Liver (tissue), 9 donors: ENCODE measurements around the gene CPLX1. TPM values are rescaled to one million over a fixed set of nuclear protein-coding genes. Genes with fewer than 3 reads are reported as not detected.
A peak's percentile ranks its signal among the peaks of the same experiment; 100 is the strongest.

ENCODE experiments used
- DNase-seq: peaks from one replicate; pipeline ENCODE4 v3.0.0-alpha.2; 2017; ENCODE audit warnings: low spot score
- H3K27ac ChIP-seq, 2 donors: one replicate each; pipeline ENCODE4 v1.7.0; 2013; ENCODE audit warnings: inconsistent platforms in 2 of 2, low read length in 2 of 2, control low read depth in 1 of 2, low read depth in 1 of 2, mild to moderate bottlenecking in 1 of 2
- H3K27me3 ChIP-seq, 4 donors: one replicate each; pipeline versions ENCODE4 v1.6.1 to v1.7.0; 2013; ENCODE audit warnings: low read length in 3 of 4, inconsistent platforms in 1 of 4, mild to moderate bottlenecking in 1 of 4, moderate library complexity in 1 of 4; ENCODE audit not compliant: control insufficient read depth in 4 of 4, insufficient read depth in 4 of 4
- H3K36me3 ChIP-seq, 4 donors: one replicate each; pipeline versions ENCODE4 v1.6.1 to v1.7.0; 2013; ENCODE audit warnings: low read length in 3 of 4, mild to moderate bottlenecking in 3 of 4, low read depth in 1 of 4, moderate library complexity in 1 of 4; ENCODE audit not compliant: control insufficient read depth in 4 of 4, insufficient read depth in 3 of 4
- H3K4me1 ChIP-seq, 4 donors: one replicate each; pipeline versions ENCODE4 v1.6.1 to v1.7.0; 2013; ENCODE audit warnings: low read length in 3 of 4, mild to moderate bottlenecking in 3 of 4, moderate library complexity in 1 of 4; ENCODE audit not compliant: control insufficient read depth in 4 of 4, insufficient read depth in 4 of 4
- H3K4me3 ChIP-seq, 3 donors: one replicate each; pipeline versions ENCODE4 v1.6.1 to v1.7.0; 2013; ENCODE audit warnings: low read length in 3 of 3, control low read depth in 1 of 3, low read depth in 1 of 3, mild to moderate bottlenecking in 1 of 3
- H3K9ac ChIP-seq, 2 donors: one replicate each; pipeline ENCODE4 v1.7.0; 2013; ENCODE audit warnings: low read length in 2 of 2, mild to moderate bottlenecking in 2 of 2, moderate library complexity in 2 of 2, control low read depth in 1 of 2, low read depth in 1 of 2
- H3K9me3 ChIP-seq, 4 donors: one replicate each; pipeline versions ENCODE4 v1.6.1 to v1.7.0; 2013; ENCODE audit warnings: low read length in 3 of 4; ENCODE audit not compliant: control insufficient read depth in 4 of 4
- EGR1 ChIP-seq, 2 donors: IDR thresholded peaks; 2 replicates each; pipeline ENCODE4 v1.6.1; 2016 to 2018; ENCODE audit warnings: antibody characterized with exemption in 2 of 2, low read depth in 2 of 2
- GABPA ChIP-seq, 2 donors: IDR thresholded peaks in 1 of 2; conservative IDR thresholded peaks in 1 of 2; 2 replicates each; pipeline ENCODE4 v1.6.1; 2016; ENCODE audit warnings: antibody characterized with exemption in 2 of 2, mild to moderate bottlenecking in 1 of 2, moderate library complexity in 1 of 2
- HNF4G ChIP-seq: IDR thresholded peaks from 2 replicates; pipeline ENCODE4 v1.6.1; 2016; ENCODE audit warnings: antibody characterized with exemption
- JUND ChIP-seq, 2 donors: IDR thresholded peaks; 2 replicates each; pipeline ENCODE4 v1.6.1; 2016; ENCODE audit warnings: antibody characterized with exemption in 2 of 2
- NR2F2 ChIP-seq: IDR thresholded peaks from 2 replicates; pipeline ENCODE4 v1.6.1; 2016; ENCODE audit warnings: antibody characterized with exemption
- RAD21 ChIP-seq, 2 donors: IDR thresholded peaks; 2 replicates each; pipeline ENCODE4 v1.6.1; 2016; ENCODE audit warnings: antibody characterized with exemption in 2 of 2, mild to moderate bottlenecking in 2 of 2
- RXRA ChIP-seq, 2 donors: IDR thresholded peaks; 2 replicates each; pipeline ENCODE4 v1.6.1; 2017 to 2018; ENCODE audit warnings: antibody characterized with exemption in 2 of 2, mild to moderate bottlenecking in 1 of 2
- YY1 ChIP-seq: IDR thresholded peaks from 2 replicates; pipeline ENCODE4 v1.6.1; 2016; ENCODE audit warnings: antibody characterized with exemption, mild to moderate bottlenecking
- WGBS: extraction: QIAGEN DNeasy Blood & Tissue Kit; methylation state at CpG from one replicate; pipeline ENCODE4 v1.1.7; 2013; 5-methylcytosine and 5-hydroxymethylcytosine counted together
- polyA plus RNA-seq, 2 donors: library from polyadenylated mRNA; stranded (reverse) in 1 of 2; unstranded in 1 of 2; fragments of 200-250 nt in 1 of 2; fragments of >200 nt in 1 of 2; fragmentation: Nextera tagmentation in 1 of 2; extraction: Ambion mirVana in 1 of 2; gene quantifications; one replicate each; pipeline versions ENCODE4 v1.2.1 to v1.2.3, GENCODE V29; 2013 to 2015
- total RNA-seq, 2 donors: library from RNA; depleted of rRNA; stranded (reverse); fragments of >200 nt; gene quantifications; one replicate each; pipeline ENCODE4 v1.2.3, GENCODE V29; 2014
- TF ChIP-seq, protein P1 (sequence below): fragments of 150-350 bp; IDR thresholded peaks from 2 replicates; pipeline ENCODE4 v1.5.1; 2017; ENCODE audit warnings: improper control_type of control experiment, low read depth, low read length; ENCODE audit not compliant: missing input control
- TF ChIP-seq, protein P2 (sequence below): IDR thresholded peaks from 2 replicates; pipeline ENCODE4 v1.6.1; 2016; ENCODE audit warnings: antibody characterized with exemption
- TF ChIP-seq, protein P3 (sequence below): IDR thresholded peaks from 2 replicates; pipeline ENCODE4 v1.6.1; 2016; ENCODE audit warnings: antibody characterized with exemption, mild to moderate bottlenecking
- TF ChIP-seq, protein P4 (sequence below): IDR thresholded peaks from 2 replicates; pipeline ENCODE4 v1.6.1; 2016; ENCODE audit warnings: antibody characterized with exemption
- donor health status: healthy.
- donor health status: healthy.
- donor health status: healthy.
- donor health status: healthy.
- donor health status: healthy.

The CPLX1 gene
- total and polyA plus RNA-seq, 4 donors, result 0.14 to 2.8 (median 0.80) TPM

DNA sequence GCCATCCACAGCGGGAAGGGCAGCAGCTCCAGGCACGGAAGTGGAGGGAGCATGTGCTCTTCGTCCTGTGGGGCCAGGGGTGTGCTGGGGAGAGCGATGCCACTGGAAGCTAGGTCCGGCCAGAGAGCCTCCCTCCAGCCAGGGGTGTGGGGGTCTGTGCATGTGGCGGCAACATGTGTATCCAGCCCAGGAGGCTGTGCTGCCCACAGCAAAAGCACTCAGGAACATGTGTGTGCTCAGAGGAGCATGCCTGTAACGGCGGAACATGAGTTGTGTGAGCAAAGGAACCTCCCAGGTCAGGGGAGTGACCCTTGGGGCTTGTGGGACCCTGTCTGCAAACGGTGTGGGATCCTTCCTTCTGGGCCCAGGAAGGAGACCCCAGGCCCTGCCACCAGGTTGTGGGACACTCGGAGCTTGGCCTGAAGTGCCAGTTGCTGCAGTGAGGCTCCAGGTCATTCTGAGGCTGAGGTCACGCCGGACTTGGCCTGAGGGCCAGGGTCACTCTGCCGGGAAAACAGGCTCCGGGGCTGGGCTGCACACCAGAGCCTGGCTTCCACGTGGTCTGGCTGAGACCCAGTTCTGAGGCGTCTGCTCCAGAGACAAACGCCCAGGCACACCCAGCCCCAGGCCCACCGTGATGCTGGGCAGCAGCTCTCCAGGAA lies 37.2 kb downstream of the CPLX1 start (continued):
- TF ChIP-seq GABPA (IDR thresholded peaks at IDR 0.05 in 1 of 2, conservative IDR thresholded peaks at IDR 0.05 in 1 of 2) (no peak), RAD21 (IDR thresholded peaks at IDR 0.05) (peak in 1 of 2 donors; percentile 33), JUND (IDR thresholded peaks at IDR 0.05) (no peak)
- TF ChIP-seq, protein P1, sequence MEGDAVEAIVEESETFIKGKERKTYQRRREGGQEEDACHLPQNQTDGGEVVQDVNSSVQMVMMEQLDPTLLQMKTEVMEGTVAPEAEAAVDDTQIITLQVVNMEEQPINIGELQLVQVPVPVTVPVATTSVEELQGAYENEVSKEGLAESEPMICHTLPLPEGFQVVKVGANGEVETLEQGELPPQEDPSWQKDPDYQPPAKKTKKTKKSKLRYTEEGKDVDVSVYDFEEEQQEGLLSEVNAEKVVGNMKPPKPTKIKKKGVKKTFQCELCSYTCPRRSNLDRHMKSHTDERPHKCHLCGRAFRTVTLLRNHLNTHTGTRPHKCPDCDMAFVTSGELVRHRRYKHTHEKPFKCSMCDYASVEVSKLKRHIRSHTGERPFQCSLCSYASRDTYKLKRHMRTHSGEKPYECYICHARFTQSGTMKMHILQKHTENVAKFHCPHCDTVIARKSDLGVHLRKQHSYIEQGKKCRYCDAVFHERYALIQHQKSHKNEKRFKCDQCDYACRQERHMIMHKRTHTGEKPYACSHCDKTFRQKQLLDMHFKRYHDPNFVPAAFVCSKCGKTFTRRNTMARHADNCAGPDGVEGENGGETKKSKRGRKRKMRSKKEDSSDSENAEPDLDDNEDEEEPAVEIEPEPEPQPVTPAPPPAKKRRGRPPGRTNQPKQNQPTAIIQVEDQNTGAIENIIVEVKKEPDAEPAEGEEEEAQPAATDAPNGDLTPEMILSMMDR, result no peak
- TF ChIP-seq, protein P2, sequence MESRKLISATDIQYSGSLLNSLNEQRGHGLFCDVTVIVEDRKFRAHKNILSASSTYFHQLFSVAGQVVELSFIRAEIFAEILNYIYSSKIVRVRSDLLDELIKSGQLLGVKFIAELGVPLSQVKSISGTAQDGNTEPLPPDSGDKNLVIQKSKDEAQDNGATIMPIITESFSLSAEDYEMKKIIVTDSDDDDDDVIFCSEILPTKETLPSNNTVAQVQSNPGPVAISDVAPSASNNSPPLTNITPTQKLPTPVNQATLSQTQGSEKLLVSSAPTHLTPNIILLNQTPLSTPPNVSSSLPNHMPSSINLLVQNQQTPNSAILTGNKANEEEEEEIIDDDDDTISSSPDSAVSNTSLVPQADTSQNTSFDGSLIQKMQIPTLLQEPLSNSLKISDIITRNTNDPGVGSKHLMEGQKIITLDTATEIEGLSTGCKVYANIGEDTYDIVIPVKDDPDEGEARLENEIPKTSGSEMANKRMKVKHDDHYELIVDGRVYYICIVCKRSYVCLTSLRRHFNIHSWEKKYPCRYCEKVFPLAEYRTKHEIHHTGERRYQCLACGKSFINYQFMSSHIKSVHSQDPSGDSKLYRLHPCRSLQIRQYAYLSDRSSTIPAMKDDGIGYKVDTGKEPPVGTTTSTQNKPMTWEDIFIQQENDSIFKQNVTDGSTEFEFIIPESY, result no peak

DNA sequence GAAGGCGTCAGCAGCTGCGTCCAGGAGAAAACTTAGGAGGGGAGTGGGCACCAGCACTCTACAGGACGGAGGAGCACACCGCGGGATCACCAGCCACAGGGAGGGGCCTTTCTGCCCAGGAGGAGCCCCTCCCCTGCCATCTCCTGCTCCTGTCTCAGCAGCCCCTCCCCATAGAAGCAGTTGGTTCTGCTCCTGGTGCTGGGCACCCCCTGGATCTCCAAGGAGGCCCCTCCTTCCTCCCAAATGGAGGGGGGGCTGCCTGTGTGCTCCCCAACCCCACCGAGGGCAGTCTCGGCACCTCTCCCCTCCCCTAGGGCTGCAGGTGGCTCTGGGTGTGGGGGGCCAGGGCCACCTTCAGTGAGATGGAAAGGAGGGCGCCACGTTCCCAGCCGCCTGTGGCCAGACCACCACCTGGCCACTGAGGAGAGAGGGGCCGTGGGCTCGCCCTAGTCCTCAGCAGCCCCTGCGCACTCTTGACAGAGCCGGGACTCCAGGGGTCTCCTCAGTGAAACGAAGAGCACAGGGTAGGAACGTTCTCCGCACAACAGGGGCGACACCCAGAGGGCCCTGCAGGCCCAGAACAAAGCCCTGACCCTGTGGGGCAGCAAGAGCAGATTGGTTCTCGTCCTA lies 37.8 kb downstream of the CPLX1 start:
- DNase-seq, result no peak
- Histone ChIP-seq H3K36me3 (no peaks in the 10 kb centered on the region), H3K4me3 (no peak overlapping the region), H3K27ac (peak overlapping the region; percentile 58 to 86), H3K4me1 (peaks cover 12 to 36% (median 27%) of the 10 kb centered on the region in 4 donors), H3K27me3 (peaks cover 0 to 2% (median 0%) of the 10 kb centered on the region in 4 donors), H3K9me3 (no peaks in the 10 kb centered on the region), H3K9ac (no peak overlapping the region)
- no peak for TF ChIP-seq GABPA (IDR thresholded peaks at IDR 0.05 in 1 of 2, conservative IDR thresholded peaks at IDR 0.05 in 1 of 2)
- TF ChIP-seq, protein P2, result no peak
- no peak for TF ChIP-seq NR2F2
- no peak for TF ChIP-seq JUND (IDR thresholded peaks at IDR 0.05)
- TF ChIP-seq, protein P3, sequence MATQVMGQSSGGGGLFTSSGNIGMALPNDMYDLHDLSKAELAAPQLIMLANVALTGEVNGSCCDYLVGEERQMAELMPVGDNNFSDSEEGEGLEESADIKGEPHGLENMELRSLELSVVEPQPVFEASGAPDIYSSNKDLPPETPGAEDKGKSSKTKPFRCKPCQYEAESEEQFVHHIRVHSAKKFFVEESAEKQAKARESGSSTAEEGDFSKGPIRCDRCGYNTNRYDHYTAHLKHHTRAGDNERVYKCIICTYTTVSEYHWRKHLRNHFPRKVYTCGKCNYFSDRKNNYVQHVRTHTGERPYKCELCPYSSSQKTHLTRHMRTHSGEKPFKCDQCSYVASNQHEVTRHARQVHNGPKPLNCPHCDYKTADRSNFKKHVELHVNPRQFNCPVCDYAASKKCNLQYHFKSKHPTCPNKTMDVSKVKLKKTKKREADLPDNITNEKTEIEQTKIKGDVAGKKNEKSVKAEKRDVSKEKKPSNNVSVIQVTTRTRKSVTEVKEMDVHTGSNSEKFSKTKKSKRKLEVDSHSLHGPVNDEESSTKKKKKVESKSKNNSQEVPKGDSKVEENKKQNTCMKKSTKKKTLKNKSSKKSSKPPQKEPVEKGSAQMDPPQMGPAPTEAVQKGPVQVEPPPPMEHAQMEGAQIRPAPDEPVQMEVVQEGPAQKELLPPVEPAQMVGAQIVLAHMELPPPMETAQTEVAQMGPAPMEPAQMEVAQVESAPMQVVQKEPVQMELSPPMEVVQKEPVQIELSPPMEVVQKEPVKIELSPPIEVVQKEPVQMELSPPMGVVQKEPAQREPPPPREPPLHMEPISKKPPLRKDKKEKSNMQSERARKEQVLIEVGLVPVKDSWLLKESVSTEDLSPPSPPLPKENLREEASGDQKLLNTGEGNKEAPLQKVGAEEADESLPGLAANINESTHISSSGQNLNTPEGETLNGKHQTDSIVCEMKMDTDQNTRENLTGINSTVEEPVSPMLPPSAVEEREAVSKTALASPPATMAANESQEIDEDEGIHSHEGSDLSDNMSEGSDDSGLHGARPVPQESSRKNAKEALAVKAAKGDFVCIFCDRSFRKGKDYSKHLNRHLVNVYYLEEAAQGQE, result no peak
- TF ChIP-seq, protein P4, sequence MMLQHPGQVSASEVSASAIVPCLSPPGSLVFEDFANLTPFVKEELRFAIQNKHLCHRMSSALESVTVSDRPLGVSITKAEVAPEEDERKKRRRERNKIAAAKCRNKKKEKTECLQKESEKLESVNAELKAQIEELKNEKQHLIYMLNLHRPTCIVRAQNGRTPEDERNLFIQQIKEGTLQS, result no peak
- TF ChIP-seq RXRA (IDR thresholded peaks at IDR 0.05), result no peak
- no peak for TF ChIP-seq EGR1 (IDR thresholded peaks at IDR 0.05; ENCODE audit: low read depth in 2 of 2)
- TF ChIP-seq, protein P1, result no peak
- no peak for TF ChIP-seq YY1
- TF ChIP-seq HNF4G, result no peak
- 92% methylated on average over 19 of the region's 19 CpGs for WGBS
